Stimulated activated CD8-positive, alpha-beta memory T cell treated with anti-CD3 and anti-CD28 coated beads, Interleukin-7, amount 100 ng/mL, for 24 hours (primary cell): Measurements from ENCODE around the gene GRIA2.

Experiments used
- DNase-seq: peaks from one replicate; pipeline ENCODE4 v3.0.0-alpha.2; 2020; ENCODE audit warnings: low read depth

The GRIA2 gene

DNA sequence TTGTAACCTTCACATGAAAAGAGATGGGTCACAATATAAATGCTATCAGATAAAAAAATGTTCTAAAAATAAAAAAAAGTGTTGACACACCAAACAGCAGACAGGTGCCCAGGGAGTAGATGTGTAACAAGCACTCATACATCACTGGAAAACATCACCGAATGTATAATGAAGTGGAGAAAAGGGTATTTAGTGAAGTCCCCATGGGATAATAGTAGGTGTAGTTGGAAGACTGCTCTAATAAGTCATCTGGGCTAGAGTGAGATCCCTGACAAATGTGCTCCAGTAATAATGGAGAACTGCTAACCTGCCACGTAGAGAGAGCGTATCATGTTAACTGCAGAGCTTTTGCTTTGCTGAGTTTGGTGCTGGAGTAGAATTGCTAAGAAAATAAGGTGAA, 152.0 kb downstream of the GRIA2 start:
- DNase-seq: no peak

DNA sequence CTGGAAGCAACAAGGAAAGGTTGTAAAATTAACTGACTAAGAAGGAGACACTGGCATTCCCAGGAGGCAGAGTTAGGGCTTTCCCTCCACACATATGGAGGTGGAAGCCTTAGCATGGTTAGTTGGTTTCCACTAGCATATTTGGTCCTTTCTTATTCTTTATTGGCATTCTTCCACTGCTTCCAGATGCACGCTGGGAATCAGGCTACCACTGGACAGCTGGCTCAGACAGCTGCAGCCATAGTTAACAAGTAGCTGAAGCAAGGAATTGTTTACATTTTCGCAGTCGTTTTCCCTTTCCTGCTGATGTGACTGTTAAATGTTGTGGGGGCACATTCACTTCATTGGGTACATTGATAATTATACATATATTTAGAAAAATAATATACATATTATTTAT, 169.2 kb downstream of the GRIA2 start:
- no peak for DNase-seq

DNA sequence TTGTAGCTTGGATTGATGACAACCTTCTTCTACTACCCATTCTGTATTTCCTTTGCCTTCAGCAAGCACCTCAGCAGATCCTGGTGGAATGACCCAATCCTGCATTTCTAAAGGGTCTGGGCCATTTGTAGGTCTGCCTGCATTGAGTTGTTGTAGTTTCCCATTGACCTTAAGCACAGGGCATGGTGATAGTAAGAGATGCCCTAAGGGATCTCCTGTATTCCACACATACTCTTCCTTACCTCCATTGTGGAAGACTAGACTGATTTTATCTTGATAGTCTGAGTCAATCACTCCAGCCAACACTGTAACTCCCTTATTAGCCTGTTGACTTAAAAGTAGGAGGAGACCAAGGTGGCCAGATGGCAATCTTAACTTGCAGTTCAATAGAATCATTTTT, 184.5 kb downstream of the GRIA2 start:
- no peak for DNase-seq
